T-helper 17 cell (primary cell): Measurements from ENCODE around the gene NXN. TPM values are rescaled to one million over a fixed set of nuclear protein-coding genes. Genes with fewer than 3 reads are reported as not detected.

ENCODE experiments used
- ATAC-seq: fragments of 150-1000 bp; cut with Tn5 transposase; 2 replicates; pipeline ENCODE4 v1.10.0; 2021; ENCODE audit warnings: mild to moderate bottlenecking, moderate library complexity
- DNase-seq, 3 donors: peaks; one replicate each; pipeline versions ENCODE4 v3.0.0 to v3.0.0-alpha.2; 2020 to 2021
- H3K9me3 ChIP-seq: one replicate; pipeline ENCODE4 v1.7.0; 2013; ENCODE audit warnings: low read length, mild to moderate bottlenecking; ENCODE audit not compliant: control insufficient read depth, poor library complexity, severe bottlenecking
- H3K27ac Mint-ChIP-seq: one replicate; pipeline ENCODE4 v1.8.0; 2022; ENCODE audit warnings: mild to moderate bottlenecking, moderate library complexity, mixed read lengths
- H3K27me3 Mint-ChIP-seq: one replicate; pipeline ENCODE4 v1.8.0; 2022; ENCODE audit warnings: mixed read lengths
- H3K36me3 Mint-ChIP-seq: one replicate; pipeline ENCODE4 v1.8.0; 2022; ENCODE audit warnings: low read depth, mixed read lengths
- H3K4me1 Mint-ChIP-seq: one replicate; pipeline ENCODE4 v1.8.0; 2022; ENCODE audit warnings: mild to moderate bottlenecking, mixed read lengths
- H3K4me3 Mint-ChIP-seq: one replicate; pipeline ENCODE4 v1.8.0; 2022; ENCODE audit warnings: mild to moderate bottlenecking, moderate library complexity, mixed read lengths
- total RNA-seq, 4 donors: library from RNA in 2 of 4; stranded (reverse) in 2 of 4; gene quantifications; one replicate each; pipeline ENCODE4 v1.2.3 and lab custom pipeline; 2022 to 2026

NXN gene
- total RNA-seq, 2 donors from 2014 or later, result 3.3 to 4.4 TPM

- no peak for DNase-seq
- ATAC-seq, result no peak
- H3K4me1 Mint-ChIP-seq, result peaks cover 4% of the 10 kb centered on the region
- no peaks in the 10 kb centered on the region for H3K36me3 Mint-ChIP-seq
- H3K27ac Mint-ChIP-seq, result no peak overlapping the region
- no peaks in the 10 kb centered on the region for H3K27me3 Mint-ChIP-seq
- no peaks in the 10 kb centered on the region for H3K9me3 ChIP-seq
- H3K4me3 Mint-ChIP-seq, result peak overlapping the region; percentile 65
Measured at GRCh38 chr17:1011760-1012735, 32.5 kb upstream of the NXN start.

- Mint-ChIP-seq H3K4me1 (peaks cover 4% of the 10 kb centered on the region), H3K27me3 (no peaks in the 10 kb centered on the region), H3K27ac (no peak overlapping the region), H3K4me3 (no peak overlapping the region), H3K36me3 (no peaks in the 10 kb centered on the region)
- no peaks in the 10 kb centered on the region for H3K9me3 ChIP-seq
- no peak for DNase-seq
- ATAC-seq, result no peak
Measured at GRCh38 chr17:1011138-1011537, 31.6 kb upstream of the NXN start.

GRCh38 chr17:1010586-1010985, 31.0 kb upstream of the NXN start:
- Mint-ChIP-seq H3K4me1 (peaks cover under 1% of the 10 kb centered on the region), H3K27ac (no peak overlapping the region), H3K4me3 (no peak overlapping the region), H3K27me3 (no peaks in the 10 kb centered on the region), H3K36me3 (no peaks in the 10 kb centered on the region)
- H3K9me3 ChIP-seq, result no peaks in the 10 kb centered on the region
- ATAC-seq (no peak), DNase-seq (no peak)

GRCh38 chr17:1010086-1010450, 30.5 kb upstream of the NXN start:
- ATAC-seq (no peak), DNase-seq (no peak)
- no peaks in the 10 kb centered on the region for H3K9me3 ChIP-seq
- H3K4me1 Mint-ChIP-seq, result peaks cover 5% of the 10 kb centered on the region
- no peaks in the 10 kb centered on the region for H3K36me3 Mint-ChIP-seq
- no peaks in the 10 kb centered on the region for H3K27me3 Mint-ChIP-seq
- H3K27ac Mint-ChIP-seq, result no peak overlapping the region
- no peak overlapping the region for H3K4me3 Mint-ChIP-seq

GRCh38 chr17:1009229-1010085, 29.9 kb upstream of the NXN start:
- H3K27me3 Mint-ChIP-seq, result no peaks in the 10 kb centered on the region
- peaks cover 6% of the 10 kb centered on the region for H3K4me1 Mint-ChIP-seq
- ATAC-seq, result no peak
- no peaks in the 10 kb centered on the region for H3K9me3 ChIP-seq
- H3K4me3 Mint-ChIP-seq, result no peak overlapping the region
- H3K36me3 Mint-ChIP-seq, result no peaks in the 10 kb centered on the region
- H3K27ac Mint-ChIP-seq, result no peak overlapping the region
- no peak for DNase-seq

GRCh38 chr17:1008008-1008761, 28.6 kb upstream of the NXN start:
- H3K27me3 Mint-ChIP-seq, result no peaks in the 10 kb centered on the region
- no peaks in the 10 kb centered on the region for H3K36me3 Mint-ChIP-seq

GRCh38 chr17:1007310-1008007, 27.9 kb upstream of the NXN start:
- ATAC-seq, result no peak
- H3K9me3 ChIP-seq, result no peaks in the 10 kb centered on the region
- no peak for DNase-seq
- Mint-ChIP-seq H3K4me3 (no peak overlapping the region), H3K4me1 (peaks cover 6% of the 10 kb centered on the region), H3K27ac (no peak overlapping the region), H3K27me3 (no peaks in the 10 kb centered on the region), H3K36me3 (no peaks in the 10 kb centered on the region)

More at GRCh38 chr17:1008008-1008761, 28.6 kb upstream of the NXN start:
- no peak overlapping the region for H3K27ac Mint-ChIP-seq
- ATAC-seq (no peak), DNase-seq (no peak)
- H3K9me3 ChIP-seq, result no peaks in the 10 kb centered on the region
- H3K4me3 Mint-ChIP-seq, result no peak overlapping the region
- H3K4me1 Mint-ChIP-seq, result peaks cover 6% of the 10 kb centered on the region

- Mint-ChIP-seq H3K27me3 (no peaks in the 10 kb centered on the region), H3K27ac (no peak overlapping the region), H3K36me3 (peaks cover 3% of the 10 kb centered on the region), H3K4me3 (no peak overlapping the region), H3K4me1 (peaks cover 6% of the 10 kb centered on the region)
- DNase-seq (no peak), ATAC-seq (no peak)
- no peaks in the 10 kb centered on the region for H3K9me3 ChIP-seq
Measured at GRCh38 chr17:1006054-1006453, 26.5 kb upstream of the NXN start.

GRCh38 chr17:1005361-1005946, 25.9 kb upstream of the NXN start:
- Mint-ChIP-seq H3K27me3 (no peaks in the 10 kb centered on the region), H3K4me3 (no peak overlapping the region), H3K4me1 (peaks cover 6% of the 10 kb centered on the region), H3K36me3 (peaks cover 3% of the 10 kb centered on the region), H3K27ac (no peak overlapping the region)
- no peak for DNase-seq
- no peaks in the 10 kb centered on the region for H3K9me3 ChIP-seq
- no peak for ATAC-seq

- H3K4me3 Mint-ChIP-seq, result no peak overlapping the region
- H3K27me3 Mint-ChIP-seq, result no peaks in the 10 kb centered on the region
- H3K27ac Mint-ChIP-seq, result no peak overlapping the region
- DNase-seq (no peak), ATAC-seq (no peak)
- no peaks in the 10 kb centered on the region for H3K9me3 ChIP-seq
- H3K4me1 Mint-ChIP-seq, result peaks cover 6% of the 10 kb centered on the region
- peaks cover 3% of the 10 kb centered on the region for H3K36me3 Mint-ChIP-seq
Measured at GRCh38 chr17:1004769-1005295, 25.3 kb upstream of the NXN start.

GRCh38 chr17:1003972-1004768, 24.6 kb upstream of the NXN start:
- ATAC-seq, result no peak
- no peak overlapping the region for H3K4me3 Mint-ChIP-seq
- H3K27me3 Mint-ChIP-seq, result no peaks in the 10 kb centered on the region
- H3K36me3 Mint-ChIP-seq, result peaks cover 3% of the 10 kb centered on the region
- peaks cover 8% of the 10 kb centered on the region for H3K4me1 Mint-ChIP-seq
- H3K27ac Mint-ChIP-seq, result no peak overlapping the region
- no peaks in the 10 kb centered on the region for H3K9me3 ChIP-seq
- no peak for DNase-seq
